C4-2B (cell line): ENCODE measurements around the gene LAGE3.

Experiments
- CTCF ChIP-seq: fragments of 450-650 bp; conservative IDR thresholded peaks from 2 replicates; pipeline ENCODE4 v1.5.1; 2017; ENCODE audit warnings: mild to moderate bottlenecking
- ZFX ChIP-seq: fragments of 450-650 bp; IDR thresholded peaks from 2 replicates; pipeline ENCODE4 v1.6.1; 2017

GRCh38 chrX:154511761-154512160 is 32.7 kb upstream of the LAGE3 start:
- TF ChIP-seq CTCF, result no peak
- no peak for TF ChIP-seq ZFX
